Small intestine (tissue), 7 donors: Measurements from ENCODE around the gene SYT2. TPM values are rescaled to one million over a fixed set of nuclear protein-coding genes. Genes with fewer than 3 reads are reported as not detected.
A peak's percentile ranks its signal among the peaks of the same experiment; 100 is the strongest.

Experiments
- DNase-seq, 2 donors: peaks; one replicate each; pipeline versions ENCODE4 v3.0.0 to v3.0.0-alpha.2; 2013
- FAIRE-seq: peaks from 2 replicates; lab custom pipeline; 2012; peaks lifted over from hg19 to GRCh38; lab: Jason Lieb, UNC
- H3K27ac ChIP-seq, 3 donors: one replicate each; pipeline ENCODE4 v1.5.1; 2013; ENCODE audit warnings: low read length in 2 of 3, mild to moderate bottlenecking in 2 of 3, control low read depth in 1 of 3, inconsistent platforms in 1 of 3, low read depth in 1 of 3, moderate library complexity in 1 of 3
- H3K27me3 ChIP-seq, 3 donors: one replicate each; pipeline ENCODE4 v1.6.1; 2013; ENCODE audit warnings: low read length in 3 of 3, inconsistent platforms in 1 of 3; ENCODE audit not compliant: control insufficient read depth in 3 of 3, insufficient read depth in 3 of 3
- H3K36me3 ChIP-seq, 3 donors: one replicate each; pipeline ENCODE4 v1.6.1; 2013; ENCODE audit warnings: low read length in 3 of 3, inconsistent platforms in 1 of 3, low read depth in 1 of 3, mild to moderate bottlenecking in 1 of 3, moderate library complexity in 1 of 3; ENCODE audit not compliant: control insufficient read depth in 3 of 3, insufficient read depth in 2 of 3
- H3K4me1 ChIP-seq, 3 donors: one replicate each; pipeline ENCODE4 v1.6.1; 2013; ENCODE audit warnings: low read length in 2 of 3, inconsistent platforms in 1 of 3, low read depth in 1 of 3, mild to moderate bottlenecking in 1 of 3, moderate library complexity in 1 of 3; ENCODE audit not compliant: control insufficient read depth in 3 of 3, insufficient read depth in 2 of 3
- H3K4me3 ChIP-seq, 3 donors: one replicate each; pipeline ENCODE4 v1.5.1; 2013; ENCODE audit warnings: low read length in 3 of 3, control low read depth in 1 of 3, inconsistent platforms in 1 of 3, low read depth in 1 of 3, mild to moderate bottlenecking in 1 of 3, moderate library complexity in 1 of 3
- H3K9me3 ChIP-seq, 2 donors: one replicate each; pipeline ENCODE4 v1.6.1; 2013; ENCODE audit warnings: low read depth in 1 of 2, low read length in 1 of 2; ENCODE audit not compliant: control insufficient read depth in 2 of 2, insufficient read depth in 1 of 2
- WGBS, 3 donors: extraction: QIAGEN DNeasy Blood & Tissue Kit; methylation state at CpG; one replicate each; pipeline ENCODE4 v1.1.7; 2013; 5-methylcytosine and 5-hydroxymethylcytosine counted together
- polyA plus RNA-seq, 4 donors: library from polyadenylated mRNA; stranded (reverse) in 3 of 4; unstranded in 1 of 4; fragments of 200-250 nt in 3 of 4; fragments of 120-200 nt in 1 of 4; gene quantifications; one replicate each; pipeline versions ENCODE4 v1.2.1 to v1.2.3, GENCODE V29; 2013
- donor health status: healthy with polysubstance abuse.
- donor health status: control.
- donor health status: control.
- donor health status: Bipolar disorder and iron deficiency.
- donor health status: healthy.

SYT2 gene
- polyA plus RNA-seq, 4 donors, result 0.03 to 1.8 TPM; not detected in 2

DNA sequence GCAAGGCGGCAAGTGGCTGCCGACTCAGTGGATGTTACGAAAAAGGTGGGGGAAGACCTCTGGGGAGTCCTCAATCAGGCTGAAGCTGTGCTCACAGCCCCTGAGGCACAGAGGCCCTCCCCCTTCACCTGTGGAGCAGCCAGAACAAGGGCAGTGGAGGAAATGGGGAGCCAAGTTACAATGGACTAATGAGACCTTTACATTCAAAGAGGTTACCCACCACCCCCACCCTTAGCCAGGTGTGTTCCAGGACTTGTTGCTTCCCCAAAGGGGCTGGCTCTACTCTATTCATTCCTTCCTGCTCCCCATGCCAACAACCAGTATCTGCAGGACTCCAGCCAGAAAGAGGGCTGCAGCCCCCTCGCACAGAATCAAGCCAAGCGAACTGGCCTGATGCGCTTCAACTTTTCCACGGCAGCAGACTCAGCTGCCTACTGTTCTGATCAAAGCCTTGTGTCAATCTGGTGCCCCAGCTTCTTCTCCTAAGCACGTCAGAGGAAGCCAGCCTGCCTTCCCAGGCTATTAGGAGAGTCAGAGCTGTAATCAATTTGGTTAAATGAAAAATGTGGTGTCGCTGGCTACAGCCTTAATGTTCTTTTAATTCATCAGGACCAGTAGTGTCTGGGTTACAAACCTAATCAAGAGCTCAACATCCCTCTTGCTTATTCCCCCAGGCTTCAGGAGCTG lies 1.8 kb upstream of the SYT2 start:
- FAIRE-seq (no peak), DNase-seq (no peak)
- Histone ChIP-seq H3K36me3 (no peaks in the 10 kb centered on the region), H3K9me3 (no peaks in the 10 kb centered on the region), H3K4me1 (peaks cover 0 to 11% (median 4%) of the 10 kb centered on the region in 3 donors), H3K27ac (no peak overlapping the region), H3K4me3 (no peak overlapping the region), H3K27me3 (peaks cover 0 to 50% (median 37%) of the 10 kb centered on the region in 3 donors)
- 76 to 81% (median 79%) methylated on average over 9 of the region's 9 CpGs for WGBS, 3 donors

GRCh38 chr1:202709276-202710041 lies 795 bp downstream of the SYT2 start:
- peaks cover 0 to 72% (median 40%) of the 10 kb centered on the region in 3 donors for H3K27me3 ChIP-seq
- DNase-seq (peak in 1 of 2 donors; percentile 10), FAIRE-seq (no peak)
- H3K4me3 ChIP-seq, result peak overlapping the region in 1 of 3 donors; percentile 39
- no peaks in the 10 kb centered on the region for H3K36me3 ChIP-seq
- no peaks in the 10 kb centered on the region for H3K9me3 ChIP-seq
- 5% methylated on average over 33 to 34 of the region's 34 CpGs for WGBS, 3 donors
- H3K27ac ChIP-seq, result no peak overlapping the region
- H3K4me1 ChIP-seq, result peaks cover 0 to 11% (median 4%) of the 10 kb centered on the region in 3 donors

DNA sequence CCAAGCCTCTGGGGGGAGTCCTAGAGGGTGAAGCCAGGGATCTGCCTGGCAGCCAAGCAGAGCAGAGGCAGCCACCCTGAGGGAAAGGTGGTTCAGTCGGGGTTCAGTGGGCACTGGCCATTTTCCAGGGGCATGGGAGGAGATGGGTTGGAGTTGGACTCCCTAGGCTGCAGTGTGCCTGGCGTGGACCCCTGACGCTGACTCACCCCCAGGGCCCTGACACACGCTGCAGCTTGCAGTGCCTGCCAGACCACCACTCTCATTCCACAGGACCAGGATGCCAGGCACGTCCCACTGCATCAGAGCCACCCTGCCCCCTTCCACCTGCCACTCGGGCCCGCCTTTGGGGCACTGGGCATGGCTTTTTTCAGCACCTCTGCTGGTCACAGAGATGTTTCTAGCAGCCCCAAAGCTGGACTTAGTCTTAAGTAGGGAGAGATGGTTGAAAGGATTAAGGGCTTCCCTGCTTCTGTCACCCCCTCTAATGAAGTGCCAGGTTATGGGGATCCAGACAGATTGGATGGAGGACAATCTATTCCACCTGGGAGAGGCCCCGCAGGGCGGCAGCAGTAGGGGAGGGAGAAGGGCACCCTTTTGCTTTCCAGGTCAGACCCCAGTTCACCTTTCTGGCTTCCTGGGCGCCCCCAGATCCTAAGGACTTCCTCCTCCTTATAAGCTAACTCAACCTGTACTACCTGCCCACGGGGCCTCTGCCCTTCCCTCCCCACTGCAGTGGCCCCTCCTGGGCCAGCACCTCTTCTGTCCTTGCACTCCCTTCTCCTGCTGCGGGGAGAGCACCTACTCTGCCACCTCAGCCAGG lies 1.6 kb downstream of the SYT2 start:
- 34 to 60% (median 39%) methylated on average over 11 to 12 of the region's 12 CpGs for WGBS, 3 donors

GRCh38 chr1:202706851-202707250 lies 3.4 kb downstream of the SYT2 start:
- FAIRE-seq (no peak), DNase-seq (no peak)
- Histone ChIP-seq H3K9me3 (no peaks in the 10 kb centered on the region), H3K4me3 (no peak overlapping the region), H3K27ac (no peak overlapping the region), H3K4me1 (peaks cover 0 to 11% (median 4%) of the 10 kb centered on the region in 3 donors), H3K36me3 (no peaks in the 10 kb centered on the region), H3K27me3 (peaks cover 0 to 81% (median 38%) of the 10 kb centered on the region in 3 donors)
- WGBS, 3 donors, result 66 to 79% (median 67%) methylated on average over 5 of the region's 5 CpGs

More for the DNA sequence above, 1.6 kb downstream of the SYT2 start:
- peaks cover 0 to 76% (median 40%) of the 10 kb centered on the region in 3 donors for H3K27me3 ChIP-seq
- no peak overlapping the region for H3K27ac ChIP-seq
- DNase-seq (no peak), FAIRE-seq (no peak)
- peaks cover 0 to 11% (median 4%) of the 10 kb centered on the region in 3 donors for H3K4me1 ChIP-seq
- no peak overlapping the region for H3K4me3 ChIP-seq
- no peaks in the 10 kb centered on the region for H3K9me3 ChIP-seq
- no peaks in the 10 kb centered on the region for H3K36me3 ChIP-seq

DNA sequence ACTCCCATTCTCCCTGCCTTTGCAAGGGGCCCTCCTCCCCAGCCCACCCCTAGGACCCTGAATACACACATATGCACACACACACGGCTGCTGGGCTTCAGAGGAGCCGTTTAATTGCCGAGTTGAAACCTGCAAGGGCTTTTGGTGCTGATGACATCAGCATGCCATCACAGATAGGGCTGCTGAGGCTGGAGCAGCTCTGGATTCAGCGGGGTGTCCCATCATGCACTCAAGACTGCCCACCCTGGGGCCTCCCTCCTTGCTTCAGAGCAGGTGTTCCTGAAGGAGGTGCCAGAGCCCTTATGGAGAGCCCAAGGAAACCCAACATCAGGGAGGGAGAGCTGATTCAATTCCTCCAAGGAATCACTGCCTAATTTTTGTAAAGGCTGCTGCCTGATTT lies 5.7 kb downstream of the SYT2 start:
- H3K4me1 ChIP-seq, result peaks cover 0 to 7% (median 0%) of the 10 kb centered on the region in 3 donors
- WGBS, 3 donors, result 58 to 76% (median 63%) methylated on average over 4 of the region's 4 CpGs
- FAIRE-seq, result no peak
- DNase-seq, result no peak
- no peaks in the 10 kb centered on the region for H3K9me3 ChIP-seq
- no peaks in the 10 kb centered on the region for H3K36me3 ChIP-seq
- no peak overlapping the region for H3K27ac ChIP-seq
- peaks cover 0 to 70% (median 26%) of the 10 kb centered on the region in 3 donors for H3K27me3 ChIP-seq
- no peak overlapping the region for H3K4me3 ChIP-seq

DNA sequence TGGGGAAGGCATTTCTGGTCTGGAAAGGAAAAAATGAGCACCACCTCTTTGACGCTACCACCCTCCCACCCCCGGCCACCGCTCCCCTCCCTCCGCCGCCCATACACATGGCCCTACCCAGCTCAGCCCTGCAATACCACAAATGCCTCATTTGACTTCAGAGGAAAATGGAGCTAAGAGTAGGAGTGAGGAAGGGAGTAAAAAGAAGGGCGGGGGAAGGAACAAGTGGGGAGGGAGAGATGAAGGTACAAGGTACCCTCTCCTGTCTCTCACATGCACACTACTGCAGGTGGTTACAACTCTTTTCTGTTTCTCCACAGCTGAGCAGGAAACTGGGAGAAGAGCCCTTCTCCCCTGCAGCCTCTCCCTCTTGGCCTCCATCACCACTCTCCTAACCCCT lies 7.1 kb downstream of the SYT2 start:
- DNase-seq (no peak), FAIRE-seq (no peak)
- no peak overlapping the region for H3K4me3 ChIP-seq
- no peak overlapping the region for H3K27ac ChIP-seq
- H3K4me1 ChIP-seq, result no peaks in the 10 kb centered on the region
- no peaks in the 10 kb centered on the region for H3K9me3 ChIP-seq
- WGBS, 3 donors, result 68 to 71% (median 69%) methylated on average over 6 of the region's 6 CpGs
- H3K36me3 ChIP-seq, result no peaks in the 10 kb centered on the region
- H3K27me3 ChIP-seq, result peaks cover 0 to 59% (median 19%) of the 10 kb centered on the region in 3 donors

DNA sequence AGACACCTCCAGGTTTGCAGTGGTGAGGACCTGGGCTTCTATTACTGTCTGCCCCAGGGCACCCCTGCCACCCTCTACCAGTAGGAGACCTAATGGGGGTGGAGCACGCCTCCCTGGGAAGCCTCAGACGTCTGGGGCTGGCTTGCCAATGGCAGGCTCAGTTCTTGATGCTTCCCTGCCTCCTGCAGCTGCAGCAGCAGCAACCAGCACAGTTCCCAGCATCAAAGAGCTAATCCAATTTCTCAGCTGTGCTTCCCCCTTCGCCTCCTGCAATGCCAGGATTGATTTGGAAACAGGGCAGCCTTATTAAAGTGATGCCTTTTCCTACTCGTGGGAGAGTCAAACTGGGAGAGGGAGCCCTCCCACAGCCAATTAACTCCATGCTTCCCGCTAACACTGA lies 8.2 kb downstream of the SYT2 start:
- DNase-seq (no peak), FAIRE-seq (no peak)
- 54 to 64% (median 59%) methylated on average over 5 of the region's 5 CpGs for WGBS, 3 donors
- Histone ChIP-seq H3K9me3 (no peaks in the 10 kb centered on the region), H3K36me3 (no peaks in the 10 kb centered on the region), H3K27ac (no peak overlapping the region), H3K27me3 (peaks cover 0 to 54% (median 10%) of the 10 kb centered on the region in 3 donors), H3K4me1 (no peaks in the 10 kb centered on the region), H3K4me3 (no peak overlapping the region)

- H3K27ac ChIP-seq, result no peak overlapping the region
- FAIRE-seq (no peak), DNase-seq (no peak)
- no peaks in the 10 kb centered on the region for H3K9me3 ChIP-seq
- H3K4me3 ChIP-seq, result no peak overlapping the region
- WGBS, 3 donors, result 87 to 89% (median 87%) methylated on average over 3 of the region's 3 CpGs
- H3K4me1 ChIP-seq, result no peaks in the 10 kb centered on the region
- no peaks in the 10 kb centered on the region for H3K36me3 ChIP-seq
- peaks cover 0 to 54% (median 11%) of the 10 kb centered on the region in 3 donors for H3K27me3 ChIP-seq
These were observed 9.1 kb downstream of the SYT2 start for GRCh38 chr1:202701200-202701599.
